ENCODE measurements around the gene GRM7. TPM values are rescaled to one million over a fixed set of nuclear protein-coding genes. Genes with fewer than 3 reads are reported as not detected.

GRM7 gene
- total RNA-seq, 1 donor from 2014 or later: 9.9 TPM

GRCh38 chr3:7518026-7518425, 657.1 kb downstream of the GRM7 start:
- no peak for TF ChIP-seq CTCF (conservative IDR thresholded peaks at IDR 0.05)
- Mint-ChIP-seq H3K27ac (no peak overlapping the region), H3K27me3 (no peaks in the 10 kb centered on the region), H3K4me3 (no peak overlapping the region), H3K4me1 (ENCODE audit: unreplicated experiment) (no peaks in the 10 kb centered on the region), H3K9me3 (no peaks in the 10 kb centered on the region), H3K36me3 (no peaks in the 10 kb centered on the region)
- no peak for DNase-seq (ENCODE audit: extremely low spot score, unreplicated experiment)

- H3K9me3 Mint-ChIP-seq: no peaks in the 10 kb centered on the region
- no peak overlapping the region for H3K27ac Mint-ChIP-seq
- no peak for TF ChIP-seq CTCF (conservative IDR thresholded peaks at IDR 0.05)
- no peaks in the 10 kb centered on the region for H3K4me1 Mint-ChIP-seq (ENCODE audit: unreplicated experiment)
- no peaks in the 10 kb centered on the region for H3K27me3 Mint-ChIP-seq
- no peak overlapping the region for H3K4me3 Mint-ChIP-seq
- DNase-seq (ENCODE audit: extremely low spot score, unreplicated experiment): no peak
- H3K36me3 Mint-ChIP-seq: no peaks in the 10 kb centered on the region
Measured at GRCh38 chr3:7518456-7518855, 657.5 kb downstream of the GRM7 start.

- no peak for DNase-seq (ENCODE audit: extremely low spot score, unreplicated experiment)
- TF ChIP-seq CTCF (conservative IDR thresholded peaks at IDR 0.05): no peak
- H3K27ac Mint-ChIP-seq: no peak overlapping the region
- H3K27me3 Mint-ChIP-seq: no peaks in the 10 kb centered on the region
- no peaks in the 10 kb centered on the region for H3K4me1 Mint-ChIP-seq (ENCODE audit: unreplicated experiment)
- H3K9me3 Mint-ChIP-seq: no peaks in the 10 kb centered on the region
- H3K36me3 Mint-ChIP-seq: no peaks in the 10 kb centered on the region
- H3K4me3 Mint-ChIP-seq: no peak overlapping the region
Measured at GRCh38 chr3:7520059-7520458, 659.1 kb downstream of the GRM7 start.

GRCh38 chr3:7520593-7520992, 659.7 kb downstream of the GRM7 start:
- no peak for DNase-seq (ENCODE audit: extremely low spot score, unreplicated experiment)
- H3K4me1 Mint-ChIP-seq (ENCODE audit: unreplicated experiment): no peaks in the 10 kb centered on the region
- H3K4me3 Mint-ChIP-seq: no peak overlapping the region
- no peak overlapping the region for H3K27ac Mint-ChIP-seq
- no peaks in the 10 kb centered on the region for H3K27me3 Mint-ChIP-seq
- H3K9me3 Mint-ChIP-seq: no peaks in the 10 kb centered on the region
- no peaks in the 10 kb centered on the region for H3K36me3 Mint-ChIP-seq
- no peak for TF ChIP-seq CTCF (conservative IDR thresholded peaks at IDR 0.05)

- no peaks in the 10 kb centered on the region for H3K9me3 Mint-ChIP-seq
- no peak overlapping the region for H3K4me3 Mint-ChIP-seq
- H3K27me3 Mint-ChIP-seq: peaks cover under 1% of the 10 kb centered on the region
- TF ChIP-seq CTCF (conservative IDR thresholded peaks at IDR 0.05): no peak
- no peaks in the 10 kb centered on the region for H3K4me1 Mint-ChIP-seq (ENCODE audit: unreplicated experiment)
- DNase-seq (ENCODE audit: extremely low spot score, unreplicated experiment): no peak
- no peaks in the 10 kb centered on the region for H3K36me3 Mint-ChIP-seq
- H3K27ac Mint-ChIP-seq: no peak overlapping the region
Measured at GRCh38 chr3:7536510-7536909, 675.6 kb downstream of the GRM7 start.

GRCh38 chr3:7536921-7537320, 676.0 kb downstream of the GRM7 start:
- H3K27ac Mint-ChIP-seq: no peak overlapping the region
- peaks cover 5% of the 10 kb centered on the region for H3K27me3 Mint-ChIP-seq
- H3K9me3 Mint-ChIP-seq: no peaks in the 10 kb centered on the region
- H3K4me1 Mint-ChIP-seq (ENCODE audit: unreplicated experiment): no peaks in the 10 kb centered on the region
- no peak overlapping the region for H3K4me3 Mint-ChIP-seq
- no peak for DNase-seq (ENCODE audit: extremely low spot score, unreplicated experiment)
- no peak for TF ChIP-seq CTCF (conservative IDR thresholded peaks at IDR 0.05)
- H3K36me3 Mint-ChIP-seq: no peaks in the 10 kb centered on the region
